ENCODE results near the gene COMMD7.

The COMMD7 gene

DNA sequence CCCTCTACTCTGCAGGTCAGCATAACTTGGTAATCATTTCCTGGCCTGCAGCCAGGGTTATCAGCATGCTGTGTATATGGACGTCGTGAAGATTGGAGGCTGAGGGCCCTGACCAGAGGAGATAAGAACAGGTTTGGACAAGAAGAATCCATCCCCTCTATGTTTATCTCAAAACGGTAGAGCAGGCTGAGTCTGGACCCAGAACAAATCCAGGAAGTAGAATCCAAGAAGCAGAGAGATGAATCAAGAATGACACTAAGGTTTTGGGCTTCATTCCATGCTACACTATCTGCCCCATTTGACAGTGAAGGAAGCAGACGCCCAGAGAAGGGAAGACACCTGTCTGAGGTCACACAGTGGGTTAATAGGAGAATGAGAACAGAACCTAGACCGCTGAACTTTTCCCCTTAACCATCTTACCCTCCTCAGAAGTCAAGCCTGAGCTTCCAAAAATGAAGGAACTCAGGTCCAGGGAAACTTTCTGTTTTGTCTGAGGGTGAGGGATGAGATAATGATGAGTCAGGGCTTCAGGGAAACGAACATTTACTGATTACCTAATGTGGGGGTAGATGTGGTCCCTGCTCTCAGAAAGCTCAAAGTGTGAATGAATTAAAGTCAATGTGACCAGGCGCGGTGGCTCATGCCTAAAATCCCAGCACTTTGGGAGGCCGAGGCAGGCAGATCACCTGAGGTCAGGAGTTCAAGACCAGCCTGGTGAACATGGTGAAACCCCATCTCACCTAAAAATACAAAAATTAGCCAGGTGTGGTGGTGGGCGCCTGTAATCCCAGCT is 9.4 kb upstream of the COMMD7 start:
- no peak for DNase-seq
- H3K4me3 ChIP-seq (ENCODE audit: low read depth, low read length) = no peak overlapping the region
- TF ChIP-seq, protein P1, sequence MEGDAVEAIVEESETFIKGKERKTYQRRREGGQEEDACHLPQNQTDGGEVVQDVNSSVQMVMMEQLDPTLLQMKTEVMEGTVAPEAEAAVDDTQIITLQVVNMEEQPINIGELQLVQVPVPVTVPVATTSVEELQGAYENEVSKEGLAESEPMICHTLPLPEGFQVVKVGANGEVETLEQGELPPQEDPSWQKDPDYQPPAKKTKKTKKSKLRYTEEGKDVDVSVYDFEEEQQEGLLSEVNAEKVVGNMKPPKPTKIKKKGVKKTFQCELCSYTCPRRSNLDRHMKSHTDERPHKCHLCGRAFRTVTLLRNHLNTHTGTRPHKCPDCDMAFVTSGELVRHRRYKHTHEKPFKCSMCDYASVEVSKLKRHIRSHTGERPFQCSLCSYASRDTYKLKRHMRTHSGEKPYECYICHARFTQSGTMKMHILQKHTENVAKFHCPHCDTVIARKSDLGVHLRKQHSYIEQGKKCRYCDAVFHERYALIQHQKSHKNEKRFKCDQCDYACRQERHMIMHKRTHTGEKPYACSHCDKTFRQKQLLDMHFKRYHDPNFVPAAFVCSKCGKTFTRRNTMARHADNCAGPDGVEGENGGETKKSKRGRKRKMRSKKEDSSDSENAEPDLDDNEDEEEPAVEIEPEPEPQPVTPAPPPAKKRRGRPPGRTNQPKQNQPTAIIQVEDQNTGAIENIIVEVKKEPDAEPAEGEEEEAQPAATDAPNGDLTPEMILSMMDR (IDR thresholded peaks at IDR 0.05; ENCODE audit: low read depth, low read length) = no peak

DNA sequence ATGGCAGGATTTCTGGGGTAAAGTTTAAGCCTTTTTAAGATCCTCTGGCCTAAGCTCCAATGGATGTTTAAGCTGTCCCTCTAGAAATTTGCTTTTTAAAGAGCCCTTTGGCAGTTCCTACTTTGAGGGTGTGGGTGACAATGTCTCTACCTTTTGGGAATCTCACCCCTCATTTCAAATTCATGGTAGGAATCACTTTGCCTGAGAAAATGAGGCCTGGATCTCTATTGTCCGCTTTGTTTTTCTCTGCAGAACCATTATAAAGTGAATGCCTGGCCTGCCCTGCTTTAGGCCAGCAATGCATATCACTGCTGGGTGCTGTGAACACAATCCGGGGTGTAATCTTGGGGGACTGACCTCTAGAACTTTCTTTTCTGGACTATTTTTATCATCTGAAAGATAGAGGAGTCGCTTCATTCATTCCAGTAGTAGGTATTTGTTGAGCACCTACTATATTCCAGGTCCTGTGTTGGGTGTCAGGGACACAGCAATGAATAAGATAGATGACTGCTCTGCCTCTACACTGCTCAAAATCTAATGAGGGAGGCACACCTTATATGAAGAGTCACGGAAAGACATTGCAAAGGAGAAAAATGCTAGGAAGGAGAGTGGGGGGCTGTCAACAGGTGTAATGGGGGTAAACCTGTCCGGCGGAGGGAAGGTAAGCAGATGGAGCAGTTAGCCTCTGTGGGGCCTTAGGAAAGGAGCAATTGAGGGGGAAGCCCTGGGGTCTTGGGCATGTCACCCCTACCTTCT is 8.6 kb upstream of the COMMD7 start:
- TF ChIP-seq, protein P1 (IDR thresholded peaks at IDR 0.05; ENCODE audit: low read depth, low read length) = no peak
- Histone ChIP-seq H3K9me3 (no peaks in the 10 kb centered on the region), H3K4me1 (no peaks in the 10 kb centered on the region), H3K4me3 (ENCODE audit: low read depth, low read length) (no peak overlapping the region), H3K36me3 (no peaks in the 10 kb centered on the region), H3K27me3 (no peaks in the 10 kb centered on the region)
- DNase-seq = no peak

More for the DNA sequence above, 9.4 kb upstream of the COMMD7 start:
- H3K4me1 ChIP-seq = no peaks in the 10 kb centered on the region
- H3K9me3 ChIP-seq = no peaks in the 10 kb centered on the region
- no peaks in the 10 kb centered on the region for H3K27me3 ChIP-seq
- no peaks in the 10 kb centered on the region for H3K36me3 ChIP-seq

DNA sequence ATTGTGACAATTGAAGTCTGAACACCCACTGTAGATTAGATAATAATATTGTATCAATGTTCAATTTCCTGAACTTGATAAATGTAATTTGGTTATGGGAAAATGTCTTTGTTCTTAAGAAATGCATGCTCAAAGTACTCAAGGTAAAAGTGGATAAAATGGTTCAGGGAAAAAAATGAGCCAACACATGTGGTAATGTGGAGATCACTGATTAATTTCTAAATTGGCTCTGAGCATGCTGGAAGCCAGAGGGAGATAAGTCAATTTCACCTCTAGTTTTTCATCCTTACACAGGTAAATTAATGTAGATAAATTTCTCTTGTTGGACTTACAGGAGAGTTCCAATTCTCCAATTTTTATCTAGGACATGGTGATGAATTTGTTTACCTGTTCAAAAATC is 8.0 kb upstream of the COMMD7 start:
- H3K4me3 ChIP-seq (ENCODE audit: low read depth, low read length) = no peak overlapping the region
- H3K27me3 ChIP-seq = no peaks in the 10 kb centered on the region
- DNase-seq = no peak
- H3K4me1 ChIP-seq = no peaks in the 10 kb centered on the region
- H3K36me3 ChIP-seq = no peaks in the 10 kb centered on the region
- TF ChIP-seq, protein P1 (IDR thresholded peaks at IDR 0.05; ENCODE audit: low read depth, low read length) = no peak
- H3K9me3 ChIP-seq = no peaks in the 10 kb centered on the region

DNA sequence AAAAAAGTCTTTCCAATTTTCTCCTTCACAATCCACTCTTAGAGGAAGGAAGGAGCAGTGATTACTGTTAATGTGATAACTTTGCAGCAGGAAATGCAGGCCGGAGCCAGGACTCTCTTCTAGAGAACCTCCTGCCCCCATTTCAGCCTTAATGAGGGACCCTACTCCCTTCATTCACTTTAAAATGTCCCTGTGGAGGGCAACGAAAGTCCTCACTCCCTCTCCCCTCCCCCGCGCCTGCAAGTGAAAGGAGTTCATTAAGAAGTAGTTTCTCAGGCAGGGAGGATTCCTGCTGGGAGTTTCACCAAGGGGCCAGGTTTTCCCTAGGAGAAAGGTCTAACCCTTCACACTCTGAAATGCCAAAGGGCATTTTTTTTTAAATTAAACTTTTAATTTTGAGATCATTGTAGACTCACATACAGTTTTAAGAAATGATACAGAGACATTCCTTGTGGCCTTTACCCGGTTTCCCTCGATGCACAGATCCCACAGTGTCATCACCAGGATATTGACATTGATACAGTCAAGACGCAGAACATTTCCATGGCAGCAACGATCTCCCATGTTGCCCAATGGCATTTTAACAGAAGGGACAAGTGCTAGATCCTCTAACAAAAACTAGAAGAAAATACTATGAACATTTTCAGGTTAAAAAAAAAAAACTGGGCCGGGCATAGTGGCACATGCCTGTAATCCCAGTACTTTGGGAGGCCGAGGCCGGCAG is 6.8 kb upstream of the COMMD7 start:
- DNase-seq = no peak
- Histone ChIP-seq H3K27me3 (no peaks in the 10 kb centered on the region), H3K36me3 (no peaks in the 10 kb centered on the region), H3K9me3 (no peaks in the 10 kb centered on the region), H3K4me1 (no peaks in the 10 kb centered on the region; the same call in 1 of the 2 replicates), H3K4me3 (ENCODE audit: low read depth, low read length) (no peak overlapping the region)
- TF ChIP-seq, protein P1 (IDR thresholded peaks at IDR 0.05; ENCODE audit: low read depth, low read length) = no peak

DNA sequence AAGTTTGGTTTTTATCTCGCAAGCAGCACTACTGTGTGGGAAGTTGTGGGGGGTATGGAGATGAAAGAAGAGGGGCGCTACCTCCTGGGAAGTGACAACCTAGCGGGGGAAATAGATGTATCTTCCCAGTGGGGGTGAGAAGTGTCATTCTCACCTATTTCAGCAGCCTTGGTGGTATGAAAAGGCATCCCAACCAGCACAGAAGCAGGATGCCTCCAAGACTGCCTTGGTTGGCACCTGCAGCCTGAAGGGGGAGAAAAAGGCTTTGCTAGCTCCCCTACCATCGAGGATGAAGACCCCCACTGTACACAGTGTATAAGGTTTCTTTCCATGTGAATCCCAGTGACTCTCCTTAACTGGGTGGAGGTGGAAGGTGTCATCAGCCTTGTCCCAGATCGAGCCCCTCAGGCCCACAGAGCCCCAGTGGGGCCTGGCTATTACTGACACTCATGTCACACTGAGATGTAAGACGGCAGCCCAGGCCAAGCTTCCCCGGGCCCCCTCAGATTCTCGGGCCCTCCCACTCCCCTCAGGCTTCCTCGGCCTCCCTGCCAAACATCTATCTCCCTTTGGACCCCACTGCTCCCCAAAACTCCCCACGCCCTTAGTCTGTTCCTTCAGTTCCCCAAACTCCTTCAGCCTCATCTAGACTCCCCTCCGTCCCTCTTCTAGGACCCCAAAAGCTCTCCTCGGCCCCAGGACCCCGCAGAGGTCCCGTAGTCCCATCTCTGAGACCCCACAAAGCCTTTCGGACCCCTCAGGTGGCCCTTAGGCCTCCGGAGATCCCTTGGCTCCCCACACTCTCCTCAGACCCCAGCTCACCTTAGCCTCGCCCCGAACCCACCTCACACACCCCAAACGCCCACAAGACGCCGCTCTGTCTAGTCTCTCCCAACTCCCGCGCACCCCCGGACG is 688 bp downstream of the COMMD7 start:
- Histone ChIP-seq H3K27me3 (no peaks in the 10 kb centered on the region), H3K4me1 (no peaks in the 10 kb centered on the region; the same call in 1 of the 2 replicates), H3K36me3 (no peaks in the 10 kb centered on the region), H3K4me3 (ENCODE audit: low read depth, low read length) (peak overlapping the region; percentile 75), H3K9me3 (no peaks in the 10 kb centered on the region)
- TF ChIP-seq, protein P1 (IDR thresholded peaks at IDR 0.05; ENCODE audit: low read depth, low read length) = no peak
- DNase-seq = no peak
